MM.1S (cell line): ENCODE results near the gene FGGY.

Experiments used
- DNase-seq: peaks from one replicate; pipeline ENCODE4 v3.0.0-alpha.2; 2015
- H2AFZ ChIP-seq: fragments of 300-600 bp; sonication (generic); 2 replicates; pipeline ENCODE4 v1.6.0; 2016; ENCODE audit warnings: antibody characterized with exemption, low read length
- H3F3A ChIP-seq: fragments of 300-600 bp; sonication (generic); 2 replicates; pipeline ENCODE4 v1.6.1; 2016; ENCODE audit warnings: mild to moderate bottlenecking, antibody characterized with exemption, low read length, moderate library complexity, mixed read lengths; ENCODE audit not compliant: insufficient read depth
- H3K27ac ChIP-seq: fragments of 300-600 bp; sonication (generic); 2 replicates; pipeline ENCODE4 v1.5.1; 2016; ENCODE audit warnings: mild to moderate bottlenecking, low read length
- H3K27me3 ChIP-seq: fragments of 300-600 bp; sonication (generic); replicated peaks from 2 replicates; pipeline ENCODE4 v1.6.0; 2016; ENCODE audit warnings: low read length; ENCODE audit not compliant: insufficient read depth
- H3K36me3 ChIP-seq: fragments of 300-600 bp; sonication (generic); replicated peaks from 2 replicates; pipeline ENCODE4 v1.6.1; 2016; ENCODE audit warnings: mild to moderate bottlenecking, low read length, mixed read lengths; ENCODE audit not compliant: insufficient read depth
- H3K4me1 ChIP-seq: fragments of 300-600 bp; sonication (generic); 2 replicates; pipeline ENCODE4 v1.6.1; 2016; ENCODE audit warnings: low read length, mixed read lengths
- H3K4me2 ChIP-seq: fragments of 300-600 bp; sonication (generic); 2 replicates; pipeline ENCODE4 v1.6.0; 2016; ENCODE audit warnings: low read depth, low read length
- H3K4me3 ChIP-seq: fragments of 300-600 bp; sonication (generic); 2 replicates; pipeline ENCODE4 v1.5.1; 2016; ENCODE audit warnings: low read length, mixed read lengths
- H3K79me2 ChIP-seq: fragments of 300-600 bp; sonication (generic); 2 replicates; pipeline ENCODE4 v1.6.1; 2016; ENCODE audit warnings: mixed run types, low read length, mixed read lengths
- H3K9ac ChIP-seq: fragments of 300-600 bp; sonication (generic); 2 replicates; pipeline ENCODE4 v1.6.1; 2016; ENCODE audit warnings: low read length, mixed read lengths
- H3K9me2 ChIP-seq: fragments of 300-600 bp; sonication (generic); replicated peaks from 2 replicates; pipeline ENCODE4 v1.6.1; 2016; ENCODE audit warnings: mild to moderate bottlenecking, low read length, mixed read lengths; ENCODE audit not compliant: insufficient read depth
- H3K9me3 ChIP-seq: fragments of 300-600 bp; sonication (generic); replicated peaks from 2 replicates; pipeline ENCODE4 v1.6.1; 2016; ENCODE audit warnings: mild to moderate bottlenecking, low read length, mixed read lengths; ENCODE audit not compliant: insufficient read depth
- H4K20me1 ChIP-seq: fragments of 300-600 bp; sonication (generic); 2 replicates; pipeline ENCODE4 v1.6.1; 2016; ENCODE audit warnings: mild to moderate bottlenecking, low read length, moderate library complexity, mixed read lengths; ENCODE audit not compliant: insufficient read depth
- CTCF ChIP-seq: fragments of 300-600 bp; sonication (generic); IDR thresholded peaks from 2 replicates; pipeline ENCODE4 v1.5.1; 2016; ENCODE audit warnings: antibody characterized with exemption, low read length, mixed read lengths
- EZH2 ChIP-seq: fragments of 300-600 bp; sonication (generic); optimal IDR thresholded peaks from 2 replicates; pipeline ENCODE3; 2017; ENCODE audit warnings: low read depth, mild to moderate bottlenecking, antibody characterized with exemption, low read length, mixed read lengths
- EZH2phosphoT487 ChIP-seq: fragments of 300-600 bp; sonication (generic); IDR thresholded peaks from 2 replicates; pipeline ENCODE4 v1.6.1; 2018; ENCODE audit warnings: antibody characterized with exemption, low read length

FGGY gene

DNA sequence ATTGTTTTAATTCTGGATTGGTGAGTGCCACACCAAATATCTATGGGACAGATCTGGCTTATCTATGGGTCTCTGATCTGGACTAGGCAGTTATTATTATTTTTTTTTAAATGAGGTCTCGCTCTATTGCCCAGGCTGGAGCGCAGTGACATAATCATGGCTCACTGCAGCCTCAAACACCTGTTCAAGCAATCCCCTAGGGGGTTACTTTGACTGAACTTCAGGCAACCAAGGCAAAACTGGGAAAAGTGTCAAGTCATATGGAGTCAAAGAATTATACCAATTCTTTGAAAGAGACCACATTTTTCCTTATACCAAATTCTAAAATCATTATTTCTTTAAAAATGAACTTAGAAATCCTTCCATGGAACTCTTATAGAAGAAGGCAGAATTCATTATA is 388.8 kb downstream of the FGGY start:
- Histone ChIP-seq H3K27me3 (no peaks in the 10 kb centered on the region), H3K4me2 (no peak overlapping the region), H2AFZ (no peak overlapping the region), H3K4me1 (no peaks in the 10 kb centered on the region), H3K36me3 (no peaks in the 10 kb centered on the region), H3K27ac (no peak overlapping the region), H3K9me2 (no peaks in the 10 kb centered on the region), H3F3A (no peaks in the 10 kb centered on the region), H3K9ac (no peak overlapping the region), H3K9me3 (no peaks in the 10 kb centered on the region), H4K20me1 (no peaks in the 10 kb centered on the region), H3K79me2 (no peaks in the 10 kb centered on the region), H3K4me3 (no peak overlapping the region)
- DNase-seq = no peak
- no peak for TF ChIP-seq EZH2phosphoT487
- TF ChIP-seq CTCF = no peak
- no peak for TF ChIP-seq EZH2

GRCh38 chr1:59686170-59686569 is 389.3 kb downstream of the FGGY start:
- H3K4me3 ChIP-seq = no peak overlapping the region
- no peaks in the 10 kb centered on the region for H3K9me3 ChIP-seq
- H3K27ac ChIP-seq = peak overlapping the region; percentile 3; the same call in 1 of the 2 replicates
- H3F3A ChIP-seq = no peaks in the 10 kb centered on the region
- H3K79me2 ChIP-seq = no peaks in the 10 kb centered on the region
- H3K9me2 ChIP-seq = no peaks in the 10 kb centered on the region
- H2AFZ ChIP-seq = no peak overlapping the region
- H3K4me1 ChIP-seq = no peaks in the 10 kb centered on the region
- no peak overlapping the region for H3K9ac ChIP-seq
- no peak for DNase-seq
- no peak overlapping the region for H3K4me2 ChIP-seq
- H3K27me3 ChIP-seq = no peaks in the 10 kb centered on the region
- no peaks in the 10 kb centered on the region for H4K20me1 ChIP-seq
- TF ChIP-seq EZH2phosphoT487 (no peak), CTCF (no peak), EZH2 (no peak)
- H3K36me3 ChIP-seq = no peaks in the 10 kb centered on the region

- TF ChIP-seq EZH2 (no peak), CTCF (no peak), EZH2phosphoT487 (no peak)
- Histone ChIP-seq H3K9me2 (no peaks in the 10 kb centered on the region), H4K20me1 (no peaks in the 10 kb centered on the region), H2AFZ (no peak overlapping the region), H3K4me2 (no peak overlapping the region), H3K27ac (peak overlapping the region; percentile 3; the same call in 1 of the 2 replicates), H3K4me1 (no peaks in the 10 kb centered on the region), H3K4me3 (no peak overlapping the region), H3K27me3 (no peaks in the 10 kb centered on the region), H3F3A (no peaks in the 10 kb centered on the region), H3K9me3 (no peaks in the 10 kb centered on the region), H3K9ac (no peak overlapping the region), H3K79me2 (no peaks in the 10 kb centered on the region), H3K36me3 (no peaks in the 10 kb centered on the region)
- no peak for DNase-seq
Observed at GRCh38 chr1:59686574-59686973, 389.7 kb downstream of the FGGY start.
